Measurements from ENCODE around the gene FOXA3.
A peak's percentile ranks its signal among the peaks of the same experiment; 100 is the strongest.
"Not testable (repeated sequence)": the region's sequence is repeated elsewhere in the genome, so short reads cannot be mapped to it uniquely, and the experiment has no call there.

Gene FOXA3

GRCh38 chr19:45876411-45877197, 12.5 kb downstream of the FOXA3 start:
- peak; percentile 13 for DNase-seq

GRCh38 chr19:45878043-45878794, 14.1 kb downstream of the FOXA3 start:
- no peak for DNase-seq

GRCh38 chr19:45879055-45879454, 14.9 kb downstream of the FOXA3 start:
- DNase-seq = no peak

DNA sequence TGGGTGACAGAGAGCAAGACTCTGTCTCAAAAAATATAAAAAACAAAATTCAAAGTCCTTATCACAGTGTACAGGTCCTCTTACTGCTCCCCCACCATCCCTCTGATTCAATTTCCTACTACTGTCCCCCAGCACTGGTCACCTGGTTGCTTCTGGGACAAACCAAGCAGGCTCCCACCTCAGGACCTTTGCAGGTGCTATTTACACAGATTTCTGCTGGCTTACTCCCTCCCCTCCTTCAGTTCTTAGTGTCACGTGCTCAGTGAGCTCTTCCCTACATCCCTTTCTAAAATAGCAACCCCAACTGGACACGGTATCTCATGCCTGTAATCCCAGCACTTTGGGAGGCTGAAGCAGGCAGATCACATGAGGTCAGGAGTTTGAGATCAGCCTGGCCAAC, 15.8 kb downstream of the FOXA3 start:
- DNase-seq = no peak

GRCh38 chr19:45881082-45881908, 17.2 kb downstream of the FOXA3 start:
- no peak for DNase-seq

GRCh38 chr19:45881909-45882528, 17.9 kb downstream of the FOXA3 start:
- DNase-seq = no peak

GRCh38 chr19:45882652-45883585, 18.8 kb downstream of the FOXA3 start:
- peak; percentile 85 for DNase-seq

DNA sequence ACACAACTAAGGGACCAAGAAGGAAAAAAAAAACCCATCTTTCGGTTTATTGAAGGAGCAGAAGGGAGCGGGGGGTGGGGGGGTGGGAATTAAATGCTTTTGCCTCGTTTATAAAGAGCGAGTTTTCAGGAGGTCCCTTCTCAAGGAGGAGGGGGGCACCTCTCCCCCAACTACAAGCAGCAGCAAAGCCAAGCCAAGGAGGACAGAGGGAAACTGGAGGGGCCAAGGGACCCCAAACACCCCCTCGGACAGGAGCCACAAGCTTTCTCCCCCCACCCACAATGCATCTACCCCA, 19.4 kb downstream of the FOXA3 start:
- DNase-seq = no peak

DNA sequence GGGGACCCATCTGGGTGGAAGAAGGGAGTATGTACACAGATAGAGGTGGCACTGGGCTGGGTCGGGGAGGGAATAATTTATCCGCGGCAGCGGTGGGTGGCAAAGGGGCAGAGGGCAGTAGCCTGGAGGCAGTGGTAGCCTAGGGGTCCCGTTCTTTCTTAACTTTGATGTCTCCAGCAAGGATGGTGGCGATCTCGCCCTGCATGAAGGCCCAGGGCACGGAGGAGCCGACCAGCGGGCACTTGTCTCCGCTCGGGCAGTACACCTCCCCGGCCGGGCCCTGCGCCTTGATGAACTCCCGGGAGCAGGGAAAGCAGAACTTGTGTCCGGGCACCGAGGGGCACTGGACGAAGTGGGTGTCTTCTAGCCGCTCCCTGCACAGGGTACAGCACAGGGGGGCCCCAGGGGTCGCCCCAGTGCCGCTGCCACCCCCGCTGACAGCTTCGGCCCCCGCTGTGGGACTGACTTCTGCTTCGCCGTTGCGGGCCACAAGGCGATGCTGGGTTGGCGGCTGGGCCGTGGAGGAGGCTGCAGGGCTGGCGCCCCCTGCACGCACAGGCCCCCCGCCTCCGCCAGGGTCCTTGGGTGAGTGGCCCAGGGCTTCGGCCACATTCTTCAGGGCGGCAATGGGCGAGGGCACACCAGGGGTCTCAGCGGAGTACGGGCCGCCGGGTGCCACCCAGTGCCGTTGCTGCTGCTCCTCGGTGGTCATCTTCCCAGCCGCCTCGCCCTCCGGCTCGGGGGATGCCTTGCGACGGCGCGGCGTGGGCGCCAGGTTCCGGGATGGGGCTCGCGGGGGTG, 20.0 kb downstream of the FOXA3 start:
- DNase-seq = no peak

DNA sequence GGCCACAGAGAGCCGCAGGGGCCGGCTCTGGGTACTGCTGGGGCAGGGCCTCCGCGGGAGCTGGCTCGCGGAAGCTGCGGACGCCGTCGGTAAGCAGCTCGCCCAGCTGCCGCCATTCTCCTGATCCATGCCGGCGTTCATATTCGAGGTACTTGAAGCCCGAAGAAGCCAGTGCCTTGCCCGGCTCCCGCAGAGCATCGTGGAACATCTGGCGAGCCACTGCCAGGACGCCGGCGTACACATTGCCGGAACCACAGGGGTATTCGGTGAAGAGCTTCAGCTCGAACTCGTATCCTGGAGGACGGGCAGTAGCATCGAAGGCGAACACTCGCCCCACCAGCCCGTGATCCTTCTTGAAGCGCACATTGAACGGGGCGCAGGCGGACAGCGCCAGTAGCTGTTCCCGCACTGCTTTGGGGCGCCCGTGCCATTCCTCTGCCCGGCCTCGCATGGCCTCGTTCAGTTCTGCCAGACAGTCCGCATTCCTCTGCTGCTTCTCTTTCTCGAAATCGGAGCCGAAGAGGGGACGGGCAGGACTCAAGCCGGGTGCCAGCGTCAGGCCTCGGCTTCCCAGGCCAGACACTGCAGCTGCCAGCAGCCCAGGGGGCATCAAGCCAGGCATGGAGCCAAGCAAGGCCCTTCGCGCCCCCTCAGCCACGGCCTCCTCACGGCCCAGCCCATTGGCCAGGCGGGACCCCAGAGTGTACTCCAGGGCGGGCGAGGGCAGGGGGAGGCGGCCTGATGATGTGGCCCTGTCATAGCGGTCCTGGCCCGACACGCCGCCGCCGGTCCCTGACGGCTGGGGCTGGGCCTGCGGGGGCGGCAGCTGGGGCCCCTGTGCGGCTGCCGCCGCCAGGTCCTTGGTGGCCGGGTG, 20.8 kb downstream of the FOXA3 start:
- DNase-seq = no peak

DNA sequence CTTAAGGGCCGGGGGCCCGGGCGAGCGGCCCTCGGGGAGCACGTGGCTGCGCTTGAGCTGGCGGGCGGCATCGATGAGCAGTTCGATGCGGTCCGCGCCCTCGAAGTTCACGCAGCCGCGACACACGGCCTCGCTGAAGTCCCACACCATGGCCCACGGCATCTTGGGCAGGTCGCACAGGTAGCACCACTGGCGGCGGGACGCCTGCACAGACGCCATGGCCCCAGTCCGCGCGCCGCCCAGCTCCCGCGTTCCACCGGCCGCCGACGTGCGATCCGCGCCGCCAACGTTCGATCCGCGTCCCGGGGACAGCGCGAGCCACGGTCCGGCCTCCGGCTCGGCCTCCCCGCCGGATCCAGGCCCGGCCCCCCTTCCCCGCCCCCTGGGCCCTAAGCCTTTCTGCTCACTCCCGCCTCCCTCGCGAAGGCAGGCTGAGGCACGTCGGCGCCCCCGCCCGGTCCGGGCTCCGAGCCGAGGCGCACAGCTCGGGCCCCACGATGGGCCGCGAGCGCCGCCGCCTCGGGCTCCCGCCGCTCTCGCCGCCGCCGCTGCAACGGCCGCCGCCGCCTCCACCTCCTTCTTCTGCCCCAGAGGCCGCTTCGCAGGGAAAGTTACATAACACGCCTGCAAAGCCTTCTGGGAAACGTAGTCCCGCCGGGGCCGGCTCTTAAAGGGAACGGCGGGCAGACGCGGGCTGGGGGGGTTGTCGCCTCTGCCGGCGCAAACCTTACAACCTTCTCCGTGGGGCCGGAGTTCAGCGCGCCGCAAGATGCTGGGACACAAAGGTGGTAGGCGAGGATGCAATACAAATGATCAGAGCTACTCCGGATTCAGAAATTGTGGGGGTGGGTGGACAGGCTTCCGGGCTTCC, 21.7 kb downstream of the FOXA3 start, which contains the start of gene IRF2BP1:
Gene IRF2BP1, minus strand, starts transcription at position 586 of the 871 bp plus-strand sequence. Its CDS starts 367 bp downstream, at position 219.
- peak; percentile 83 for DNase-seq

GRCh38 chr19:45886427-45887199, 22.5 kb downstream of the FOXA3 start:
- DNase-seq = peak; percentile 81

DNA sequence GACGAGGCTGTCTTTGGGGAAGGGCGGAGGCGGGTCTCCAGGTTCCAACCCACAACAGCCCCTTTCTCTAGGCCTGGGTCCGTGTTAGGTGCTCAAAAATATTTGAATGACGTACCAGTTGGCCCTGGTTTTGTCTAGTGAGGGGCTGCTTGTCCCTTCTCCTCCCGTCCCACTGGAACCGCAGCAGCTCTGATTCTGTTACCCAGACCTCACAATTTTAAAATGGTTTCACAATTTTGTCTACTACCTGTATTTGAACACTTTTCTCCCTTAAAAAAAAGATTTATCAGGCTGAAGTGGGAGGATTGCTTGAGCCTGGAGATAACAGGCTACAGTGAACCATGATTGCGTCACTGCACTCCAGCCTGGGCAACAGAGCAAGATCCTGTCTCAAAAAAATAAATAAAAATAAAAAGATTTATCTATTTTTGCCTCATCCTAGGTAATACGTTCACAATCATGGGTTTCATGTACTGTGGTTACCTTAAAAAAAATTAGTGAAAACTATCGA, 23.1 kb downstream of the FOXA3 start:
- DNase-seq = no peak

DNA sequence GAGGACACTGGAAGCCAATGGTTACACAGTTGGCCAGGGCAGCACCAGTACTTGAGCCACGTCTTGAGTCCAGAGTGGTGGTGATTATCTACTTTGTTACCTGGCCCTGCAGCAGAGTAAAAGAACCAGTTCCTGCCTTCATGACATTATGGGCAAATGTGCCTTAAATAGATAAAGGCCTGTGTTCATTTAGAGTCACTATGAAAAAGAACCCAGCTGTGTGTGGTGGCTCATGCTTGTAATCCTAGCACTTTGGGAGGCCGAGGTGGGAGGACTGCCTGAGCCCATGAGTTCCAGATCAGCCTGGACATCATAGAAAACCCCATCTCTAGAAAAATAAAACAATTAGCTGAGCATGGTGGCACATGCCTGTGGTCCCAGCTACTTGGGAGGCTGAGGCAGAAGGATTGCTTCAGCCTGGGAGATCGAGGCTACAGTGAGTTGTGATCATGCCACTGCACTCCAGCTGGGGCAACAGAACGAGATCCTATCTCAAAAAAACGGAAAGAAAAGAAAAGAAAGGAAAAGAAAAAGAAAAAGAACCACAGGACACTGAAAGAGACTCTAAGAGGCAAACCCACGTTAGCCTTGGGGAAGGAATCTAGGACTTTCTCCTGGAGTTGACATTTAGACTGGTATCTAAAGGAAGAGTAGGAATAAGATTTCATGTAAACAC, 25.2 kb downstream of the FOXA3 start:
- no peak for DNase-seq

DNA sequence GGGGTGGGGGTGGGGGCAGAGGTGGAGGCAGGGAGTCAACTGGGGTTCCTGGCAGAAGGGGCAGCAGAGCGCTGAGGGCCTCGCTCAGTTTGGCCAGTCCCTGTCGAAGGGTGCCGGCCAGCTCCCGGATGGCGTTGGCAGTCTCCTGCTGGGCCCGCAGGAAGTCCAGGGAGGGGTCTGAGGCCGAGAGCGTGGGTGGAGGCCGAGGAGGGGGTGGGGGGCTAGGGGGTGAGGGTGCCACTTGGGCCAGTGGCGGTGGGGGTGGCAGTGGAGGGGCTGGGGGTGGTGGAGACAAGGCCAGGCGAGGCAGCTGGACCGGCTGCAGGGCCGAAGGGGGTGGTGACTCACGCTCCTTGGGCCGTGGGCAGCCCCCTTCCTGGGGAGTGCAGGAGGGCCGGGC, 26.8 kb downstream of the FOXA3 start:
- DNase-seq = no peak

GRCh38 chr19:45895519-45895972, 31.4 kb downstream of the FOXA3 start:
- DNase-seq = no peak

- not testable (repeated sequence) for DNase-seq
Measured at GRCh38 chr19:45895983-45896599, 32.0 kb downstream of the FOXA3 start.
